ENCODE data around the gene TMEM14B.
A peak's percentile ranks its signal among the peaks of the same experiment; 100 is the strongest.
"Not testable (repeated sequence)": the region's sequence is repeated elsewhere in the genome, so short reads cannot be mapped to it uniquely, and the experiment has no call there.

The TMEM14B gene

GRCh38 chr6:10746915-10747250, 722 bp upstream of the TMEM14B start:
- no peak for DNase-seq (ENCODE audit: low read depth, low spot score)

- DNase-seq (ENCODE audit: low read depth, low spot score) = peak; percentile 31
Observed at GRCh38 chr6:10749734-10750133, 2.1 kb downstream of the TMEM14B start.

- DNase-seq (ENCODE audit: low read depth, low spot score) = not testable (repeated sequence)
Observed at GRCh38 chr6:10750568-10750967, 3.0 kb downstream of the TMEM14B start.

GRCh38 chr6:10751757-10752156, 4.2 kb downstream of the TMEM14B start:
- not testable (repeated sequence) for DNase-seq (ENCODE audit: low read depth, low spot score)

- DNase-seq (ENCODE audit: low read depth, low spot score) = no peak
Observed at GRCh38 chr6:10756085-10756484, 8.5 kb downstream of the TMEM14B start.

- peak; percentile 35 for DNase-seq (ENCODE audit: low read depth, low spot score)
Observed at GRCh38 chr6:10759312-10759839, 11.8 kb downstream of the TMEM14B start.

- no peak for DNase-seq (ENCODE audit: low read depth, low spot score)
Observed at GRCh38 chr6:10759884-10760329, 12.3 kb downstream of the TMEM14B start.

GRCh38 chr6:10763006-10763405, 15.4 kb downstream of the TMEM14B start:
- DNase-seq (ENCODE audit: low read depth, low spot score) = no peak

- no peak for DNase-seq (ENCODE audit: low read depth, low spot score)
Observed at GRCh38 chr6:10769419-10769818, 21.8 kb downstream of the TMEM14B start.

- DNase-seq (ENCODE audit: low read depth, low spot score) = no peak
Observed at GRCh38 chr6:10771371-10771894, 23.8 kb downstream of the TMEM14B start.

GRCh38 chr6:10778230-10778629, 30.6 kb downstream of the TMEM14B start:
- DNase-seq (ENCODE audit: low read depth, low spot score) = no peak

- no peak for DNase-seq (ENCODE audit: low read depth, low spot score)
Observed at GRCh38 chr6:10779076-10779475, 31.5 kb downstream of the TMEM14B start.

GRCh38 chr6:10791673-10792072, 44.1 kb downstream of the TMEM14B start:
- no peak for DNase-seq (ENCODE audit: low read depth, low spot score)

- no peak for DNase-seq (ENCODE audit: low read depth, low spot score)
Observed at GRCh38 chr6:10792101-10792500, 44.5 kb downstream of the TMEM14B start.

- no peak for DNase-seq (ENCODE audit: low read depth, low spot score)
Observed at GRCh38 chr6:10793035-10793434, 45.4 kb downstream of the TMEM14B start.

- no peak for DNase-seq (ENCODE audit: low read depth, low spot score)
Observed at GRCh38 chr6:10793695-10794094, 46.1 kb downstream of the TMEM14B start.

- no peak for DNase-seq (ENCODE audit: low read depth, low spot score)
Observed at GRCh38 chr6:10794239-10794638, 46.6 kb downstream of the TMEM14B start.

- DNase-seq (ENCODE audit: low read depth, low spot score) = no peak
Observed at GRCh38 chr6:10800810-10801209, 53.2 kb downstream of the TMEM14B start.

- DNase-seq (ENCODE audit: low read depth, low spot score) = peak; percentile 72
Observed at GRCh38 chr6:10801224-10801848, 53.7 kb downstream of the TMEM14B start.
